IgD-negative memory B cell (primary cell): ENCODE measurements around the gene CABLES2. TPM values are rescaled to one million over a fixed set of nuclear protein-coding genes. Genes with fewer than 3 reads are reported as not detected.

Experiments
- H3K27ac Mint-ChIP-seq, 3 donors: one replicate each; pipeline ENCODE4 v1.8.0; 2020 to 2022; ENCODE audit warnings: mild to moderate bottlenecking in 3 of 3, mixed read lengths in 3 of 3, moderate library complexity in 1 of 3
- H3K27me3 Mint-ChIP-seq: one replicate; pipeline ENCODE4 v1.8.0; 2021; ENCODE audit warnings: mixed read lengths
- H3K36me3 Mint-ChIP-seq: one replicate; pipeline ENCODE4 v1.8.0; 2020; ENCODE audit warnings: mild to moderate bottlenecking, mixed read lengths
- H3K4me1 Mint-ChIP-seq, 3 donors: one replicate each; pipeline ENCODE4 v1.8.0; 2020 to 2022; ENCODE audit warnings: mixed read lengths in 3 of 3, mild to moderate bottlenecking in 1 of 3
- H3K4me3 Mint-ChIP-seq, 4 donors: one replicate each; pipeline ENCODE4 v1.8.0; 2020 to 2022; ENCODE audit warnings: mild to moderate bottlenecking in 4 of 4, mixed read lengths in 4 of 4, moderate library complexity in 3 of 4
- H3K9me3 Mint-ChIP-seq, 3 donors: one replicate each; pipeline ENCODE4 v1.8.0; 2020 to 2021; ENCODE audit warnings: mixed read lengths in 3 of 3, mild to moderate bottlenecking in 1 of 3
- polyA plus RNA-seq: library from polyadenylated mRNA; unstranded; fragments of 300-500 nt; fragmentation: Illumina TruSeq; gene quantifications from one replicate; pipeline ENCODE4 v1.2.3, GENCODE V29; 2021

Gene CABLES2
- polyA plus RNA-seq, 1 donor from 2014 or later: 1.1 TPM

- Mint-ChIP-seq H3K9me3 (peaks cover 0 to 2% (median 0%) of the 10 kb centered on the region in 3 donors), H3K4me3 (no peak overlapping the region), H3K27ac (no peak overlapping the region), H3K4me1 (peaks cover 0 to 6% (median 5%) of the 10 kb centered on the region in 3 donors), H3K27me3 (no peaks in the 10 kb centered on the region), H3K36me3 (peaks cover 4% of the 10 kb centered on the region)
Observed at GRCh38 chr20:62347445-62347844, 59.6 kb downstream of the CABLES2 start.

- H3K4me3 Mint-ChIP-seq: no peak overlapping the region
- H3K27ac Mint-ChIP-seq: no peak overlapping the region
- no peaks in the 10 kb centered on the region for H3K27me3 Mint-ChIP-seq
- peaks cover 4% of the 10 kb centered on the region for H3K36me3 Mint-ChIP-seq
- peaks cover 0 to 2% (median 0%) of the 10 kb centered on the region in 3 donors for H3K9me3 Mint-ChIP-seq
- H3K4me1 Mint-ChIP-seq: peaks cover 0 to 6% (median 5%) of the 10 kb centered on the region in 3 donors
Observed at GRCh38 chr20:62347151-62347404, 60.0 kb downstream of the CABLES2 start.

- Mint-ChIP-seq H3K9me3 (peaks cover 0 to 2% (median 0%) of the 10 kb centered on the region in 3 donors), H3K4me1 (peaks cover 0 to 6% (median 5%) of the 10 kb centered on the region in 3 donors), H3K27me3 (no peaks in the 10 kb centered on the region), H3K36me3 (peaks cover 4% of the 10 kb centered on the region), H3K27ac (no peak overlapping the region), H3K4me3 (no peak overlapping the region)
Observed at GRCh38 chr20:62346398-62347150, 60.5 kb downstream of the CABLES2 start.

GRCh38 chr20:62345681-62346370, 61.3 kb downstream of the CABLES2 start:
- no peak overlapping the region for H3K27ac Mint-ChIP-seq
- H3K9me3 Mint-ChIP-seq: peaks cover 0 to 2% (median 0%) of the 10 kb centered on the region in 3 donors
- peaks cover 4% of the 10 kb centered on the region for H3K36me3 Mint-ChIP-seq
- no peaks in the 10 kb centered on the region for H3K27me3 Mint-ChIP-seq
- no peak overlapping the region for H3K4me3 Mint-ChIP-seq
- peaks cover 0 to 6% (median 5%) of the 10 kb centered on the region in 3 donors for H3K4me1 Mint-ChIP-seq

- H3K27ac Mint-ChIP-seq: peak overlapping the region in 1 of 3 donors; percentile 46
- peak overlapping the region in 1 of 4 donors; percentile 32 for H3K4me3 Mint-ChIP-seq
- H3K36me3 Mint-ChIP-seq: peaks cover 4% of the 10 kb centered on the region
- no peaks in the 10 kb centered on the region for H3K27me3 Mint-ChIP-seq
- peaks cover 3 to 9% (median 9%) of the 10 kb centered on the region in 3 donors for H3K4me1 Mint-ChIP-seq
- peaks cover 0 to 5% (median 0%) of the 10 kb centered on the region in 3 donors for H3K9me3 Mint-ChIP-seq
Observed at GRCh38 chr20:62344782-62345181, 62.3 kb downstream of the CABLES2 start.

- no peak overlapping the region for H3K27ac Mint-ChIP-seq
- peaks cover 8 to 15% (median 15%) of the 10 kb centered on the region in 3 donors for H3K4me1 Mint-ChIP-seq
- no peak overlapping the region for H3K4me3 Mint-ChIP-seq
- H3K9me3 Mint-ChIP-seq: peaks cover 0 to 3% (median 0%) of the 10 kb centered on the region in 3 donors
- H3K36me3 Mint-ChIP-seq: peaks cover 4% of the 10 kb centered on the region
- no peaks in the 10 kb centered on the region for H3K27me3 Mint-ChIP-seq
Observed at GRCh38 chr20:62344092-62344491, 63.0 kb downstream of the CABLES2 start.

- H3K27ac Mint-ChIP-seq: no peak overlapping the region
- peaks cover 8 to 19% (median 19%) of the 10 kb centered on the region in 3 donors for H3K4me1 Mint-ChIP-seq
- no peak overlapping the region for H3K4me3 Mint-ChIP-seq
- peaks cover 1% of the 10 kb centered on the region for H3K36me3 Mint-ChIP-seq
- H3K9me3 Mint-ChIP-seq: peaks cover 0 to 5% (median 0%) of the 10 kb centered on the region in 3 donors
- H3K27me3 Mint-ChIP-seq: no peaks in the 10 kb centered on the region
Observed at GRCh38 chr20:62342910-62343309, 64.2 kb downstream of the CABLES2 start.

GRCh38 chr20:62339647-62340062, 67.4 kb downstream of the CABLES2 start:
- Mint-ChIP-seq H3K9me3 (peaks cover 0 to 6% (median 0%) of the 10 kb centered on the region in 3 donors), H3K4me3 (peak overlapping the region; percentile 74 to 97 (median 92)), H3K36me3 (peaks cover 1% of the 10 kb centered on the region), H3K4me1 (peaks cover 8 to 35% (median 31%) of the 10 kb centered on the region in 3 donors), H3K27me3 (peaks cover 2% of the 10 kb centered on the region), H3K27ac (peak overlapping the region; percentile 79 to 99 (median 97))

Other genes starting within 250 kb of the CABLES2 start
- gene MTG2, start 224.3 kb downstream of the CABLES2 start, polyA plus RNA-seq: 26.2 TPM
- gene HRH3, start 187.0 kb downstream of the CABLES2 start, polyA plus RNA-seq: not detected
- gene OSBPL2, start 168.8 kb downstream of the CABLES2 start, polyA plus RNA-seq: 25.6 TPM
- 149 TPM for gene ADRM1, start 104.3 kb downstream of the CABLES2 start, polyA plus RNA-seq
- 10.1 TPM for gene LAMA5, start 40.0 kb downstream of the CABLES2 start, polyA plus RNA-seq
- 3,148 TPM for gene RPS21, start 20.2 kb downstream of the CABLES2 start, polyA plus RNA-seq
- not detected for gene RBBP8NL, start 20.3 kb upstream of the CABLES2 start, polyA plus RNA-seq
- not detected for gene GATA5, start 68.7 kb upstream of the CABLES2 start, polyA plus RNA-seq
- 3.4 TPM for gene SLCO4A1, start 235.2 kb upstream of the CABLES2 start, polyA plus RNA-seq